Measurements from ENCODE around the gene KCNIP1. TPM values are rescaled to one million over a fixed set of nuclear protein-coding genes. Genes with fewer than 3 reads are reported as not detected.

The KCNIP1 gene
- total RNA-seq, 1 experiment from 2014 or later, result not detected

GRCh38 chr5:170626507-170627150 lies 122.8 kb downstream of the KCNIP1 start:
- CTCF ChIA-PET, result interaction anchor here (0.7 kb wide), 1 partner anchor 27 kb away, joined by 3 read pairs; no protein-coding TSS in a partner anchor
- Histone ChIP-seq H4K20me1 (ENCODE audit: insufficient read depth) (no peaks in the 10 kb centered on the region), H3K79me2 (ENCODE audit: insufficient read depth, low read length) (no peaks in the 10 kb centered on the region), H3K9ac (ENCODE audit: low read length) (no peak overlapping the region), H3K9me3 (ENCODE audit: control insufficient read depth in 1 of 2, insufficient read depth in 1 of 2, low read depth in 1 of 2, low read length in 2 of 2) (no peaks in the 10 kb centered on the region), H3K4me3 (replicated peaks in 1 of 2; ENCODE audit: low read depth in 1 of 2, low read length in 2 of 2) (no peak overlapping the region), H3K27me3 (ENCODE audit: insufficient read depth, low read length) (no peaks in the 10 kb centered on the region), H3K27ac (ENCODE audit: low read depth, low read length) (no peak overlapping the region), H3K4me2 (ENCODE audit: low read length) (no peak overlapping the region), H2AFZ (ENCODE audit: low read depth, low read length, poor library complexity, severe bottlenecking) (no peak overlapping the region), H3K9me2 (ENCODE audit: insufficient read depth) (no peaks in the 10 kb centered on the region), H3K36me3 (ENCODE audit: control insufficient read depth in 1 of 2, insufficient read depth in 2 of 2, low read length in 2 of 2) (no peaks in the 10 kb centered on the region), H3K4me1 (ENCODE audit: control insufficient read depth in 1 of 2, insufficient read depth in 2 of 2, low read length in 2 of 2) (peaks cover 0 to 2% of the 10 kb centered on the region in 2 experiments; a peak in 2 of 4 replicates)
- intact Hi-C loops (cut with micrococcal nuclease), result no loop called here
- POLR2A ChIA-PET, result no interaction called here
- BruUV-seq (replicated peaks), result no TSS peak
- ATAC-seq (no peak), DNase-seq (ENCODE audit: low read depth, low spot score) (no peak)
- RAD21 ChIA-PET (ENCODE audit: low non-redundant PET in 1 of 2, low total read pairs in 2 of 2, uncharacterized antibody in 2 of 2, unreplicated experiment in 2 of 2), result no interaction called here
- no peak for TF ChIP-seq ATF3 (IDR thresholded peaks at IDR 0.05)
- no peak for TF ChIP-seq POLR2A (IDR thresholded peaks at IDR 0.05; ENCODE audit: borderline replicate concordance, extremely low read depth, insufficient read depth, insufficient read length)
- TF ChIP-seq POLR2AphosphoS5 (IDR thresholded peaks at IDR 0.05; ENCODE audit: low read depth, low read length), result no peak
- TF ChIP-seq SP1 (IDR thresholded peaks at IDR 0.05; ENCODE audit: low read depth), result no peak
- TF ChIP-seq JUND (IDR thresholded peaks at IDR 0.05), result no peak
- no peak for TF ChIP-seq RAD21 (IDR thresholded peaks at IDR 0.05; ENCODE audit: low read depth)
- TF ChIP-seq ZBTB33 (IDR thresholded peaks at IDR 0.05; ENCODE audit: extremely low read depth, insufficient replicate concordance, low read length), result no peak
- TF ChIP-seq EGR1 (IDR thresholded peaks at IDR 0.05; ENCODE audit: low read depth), result no peak
- TF ChIP-seq ZNF274 (IDR thresholded peaks at IDR 0.05; ENCODE audit: low read depth, low read length), result no peak
- TF ChIP-seq YY1 (IDR thresholded peaks at IDR 0.05; ENCODE audit: extremely low read depth, insufficient replicate concordance, low read depth, low read length), result no peak
- TF ChIP-seq CBX3 (IDR thresholded peaks at IDR 0.05; ENCODE audit: low read depth), result no peak
- TF ChIP-seq ZFX (IDR thresholded peaks at IDR 0.05), result no peak
- TF ChIP-seq, protein P1, sequence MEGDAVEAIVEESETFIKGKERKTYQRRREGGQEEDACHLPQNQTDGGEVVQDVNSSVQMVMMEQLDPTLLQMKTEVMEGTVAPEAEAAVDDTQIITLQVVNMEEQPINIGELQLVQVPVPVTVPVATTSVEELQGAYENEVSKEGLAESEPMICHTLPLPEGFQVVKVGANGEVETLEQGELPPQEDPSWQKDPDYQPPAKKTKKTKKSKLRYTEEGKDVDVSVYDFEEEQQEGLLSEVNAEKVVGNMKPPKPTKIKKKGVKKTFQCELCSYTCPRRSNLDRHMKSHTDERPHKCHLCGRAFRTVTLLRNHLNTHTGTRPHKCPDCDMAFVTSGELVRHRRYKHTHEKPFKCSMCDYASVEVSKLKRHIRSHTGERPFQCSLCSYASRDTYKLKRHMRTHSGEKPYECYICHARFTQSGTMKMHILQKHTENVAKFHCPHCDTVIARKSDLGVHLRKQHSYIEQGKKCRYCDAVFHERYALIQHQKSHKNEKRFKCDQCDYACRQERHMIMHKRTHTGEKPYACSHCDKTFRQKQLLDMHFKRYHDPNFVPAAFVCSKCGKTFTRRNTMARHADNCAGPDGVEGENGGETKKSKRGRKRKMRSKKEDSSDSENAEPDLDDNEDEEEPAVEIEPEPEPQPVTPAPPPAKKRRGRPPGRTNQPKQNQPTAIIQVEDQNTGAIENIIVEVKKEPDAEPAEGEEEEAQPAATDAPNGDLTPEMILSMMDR (IDR thresholded peaks at IDR 0.05 in 2 of 3, conservative IDR thresholded peaks at IDR 0.05 in 1 of 3; ENCODE audit: borderline replicate concordance in 1 of 3, insufficient read depth in 1 of 3, low read depth in 2 of 3, low read length in 2 of 3), result no peak
- no peak for TF ChIP-seq CEBPB (IDR thresholded peaks at IDR 0.05; ENCODE audit: low read depth)
- no peak for TF ChIP-seq SRF (IDR thresholded peaks at IDR 0.05; ENCODE audit: low read depth)
- TF ChIP-seq EZH2phosphoT487 (IDR thresholded peaks at IDR 0.05; ENCODE audit: borderline replicate concordance), result no peak
- no peak for TF ChIP-seq FOSL1 (IDR thresholded peaks at IDR 0.05; ENCODE audit: low read depth)
- no peak for TF ChIP-seq TCF7L2 (IDR thresholded peaks at IDR 0.05; ENCODE audit: borderline replicate concordance, extremely low read depth, insufficient read depth, insufficient read length)
- TF ChIP-seq ELF1 (IDR thresholded peaks at IDR 0.05; ENCODE audit: borderline replicate concordance, low read depth), result no peak
- no peak for TF ChIP-seq SIN3A (IDR thresholded peaks at IDR 0.05; ENCODE audit: low read depth)
